HG03095 (cell line): Measurements from ENCODE around the gene SNX32.
"Not testable (repeated sequence)": the region's sequence is repeated elsewhere in the genome, so short reads cannot be mapped to it uniquely, and the experiment has no call there.

Source experiments
- ATAC-seq: cut with Tn5 transposase; IDR thresholded peaks from one replicate; pipeline ENCODE4 v1.9.1; 2021; ENCODE audit warnings: moderate library complexity; ENCODE audit not compliant: unreplicated experiment

Gene SNX32

GRCh38 chr11:65822776-65823528 is 10.8 kb upstream of the SNX32 start:
- no peak for ATAC-seq

GRCh38 chr11:65826984-65827735 is 6.6 kb upstream of the SNX32 start:
- ATAC-seq: no peak

- ATAC-seq: no peak
Measured at GRCh38 chr11:65829459-65829858, 4.3 kb upstream of the SNX32 start.

- ATAC-seq: not testable (repeated sequence)
Measured at GRCh38 chr11:65832231-65832630, 1.5 kb upstream of the SNX32 start.

GRCh38 chr11:65834202-65834601 is 439 bp downstream of the SNX32 start:
- ATAC-seq: no peak

GRCh38 chr11:65842144-65842543 is 8.4 kb downstream of the SNX32 start:
- no peak for ATAC-seq

DNA sequence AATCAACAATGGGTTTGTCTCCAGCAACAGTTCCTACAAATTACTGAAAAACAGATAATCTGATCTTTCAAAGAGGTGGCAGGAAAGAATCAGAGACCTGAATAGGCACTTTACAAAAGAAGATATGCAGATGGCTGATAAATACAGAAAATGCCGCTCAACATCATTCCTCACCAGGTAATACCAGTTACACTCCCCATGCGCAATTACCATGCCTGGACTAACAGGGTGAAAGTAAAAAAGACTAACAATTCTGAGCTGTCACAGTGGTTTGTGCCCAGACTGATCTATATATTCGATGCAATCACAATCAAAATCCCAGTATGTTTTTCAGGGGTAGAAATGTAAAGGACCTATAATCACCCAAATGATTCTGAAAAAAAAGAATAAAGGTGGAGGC is 10.0 kb downstream of the SNX32 start:
- ATAC-seq: no peak

- ATAC-seq: no peak
Measured at GRCh38 chr11:65844231-65844872, 10.6 kb downstream of the SNX32 start.

- no peak for ATAC-seq
Measured at GRCh38 chr11:65847746-65848145, 14.0 kb downstream of the SNX32 start.

- not testable (repeated sequence) for ATAC-seq
Measured at GRCh38 chr11:65848693-65849092, 14.9 kb downstream of the SNX32 start.

GRCh38 chr11:65849366-65849765 is 15.6 kb downstream of the SNX32 start:
- ATAC-seq: no peak

DNA sequence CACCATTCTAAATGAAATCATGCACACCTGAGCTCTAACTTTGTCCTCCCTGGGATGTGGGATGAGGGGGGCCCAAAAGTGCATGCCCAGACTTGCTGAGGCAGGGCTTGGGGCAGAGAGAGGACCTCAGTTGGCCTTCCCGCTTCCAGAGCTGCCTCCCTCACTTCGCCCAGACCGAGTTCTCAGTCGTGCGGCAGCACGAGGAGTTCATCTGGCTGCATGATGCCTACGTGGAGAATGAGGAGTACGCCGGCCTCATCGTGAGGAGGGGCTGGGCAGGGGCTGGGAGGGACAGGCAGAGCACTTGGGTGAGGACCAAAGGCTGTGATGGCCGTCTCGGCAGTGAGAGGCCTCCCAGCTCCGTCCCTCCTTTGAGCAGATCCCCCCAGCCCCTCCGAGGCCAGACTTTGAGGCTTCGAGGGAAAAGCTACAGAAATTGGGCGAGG is 16.0 kb downstream of the SNX32 start:
- ATAC-seq: no peak

GRCh38 chr11:65850217-65851082 is 16.7 kb downstream of the SNX32 start:
- ATAC-seq: no peak

DNA sequence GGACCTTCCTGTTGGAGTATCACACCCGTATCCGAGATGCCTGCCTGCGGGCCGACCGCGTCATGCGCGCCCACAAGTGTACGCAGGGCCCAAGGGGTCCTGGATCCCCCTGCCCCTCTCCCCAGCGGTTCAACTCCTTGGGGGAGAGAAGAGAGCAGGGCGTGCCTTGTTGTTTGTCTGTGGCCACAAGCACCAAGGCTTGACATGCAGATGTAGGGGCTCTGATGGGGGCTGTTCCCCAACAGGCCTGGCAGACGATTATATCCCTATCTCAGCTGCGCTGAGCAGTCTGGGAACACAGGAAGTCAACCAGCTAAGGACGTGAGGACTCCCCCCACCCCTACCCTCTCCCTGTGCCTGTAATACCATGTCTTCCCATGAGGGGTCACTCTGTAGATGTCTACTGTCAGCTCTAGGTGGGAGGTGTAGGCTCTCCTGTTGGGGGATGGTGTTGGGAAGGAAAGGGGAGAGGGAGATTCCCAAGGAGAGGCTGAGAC is 17.4 kb downstream of the SNX32 start:
- ATAC-seq: no peak

DNA sequence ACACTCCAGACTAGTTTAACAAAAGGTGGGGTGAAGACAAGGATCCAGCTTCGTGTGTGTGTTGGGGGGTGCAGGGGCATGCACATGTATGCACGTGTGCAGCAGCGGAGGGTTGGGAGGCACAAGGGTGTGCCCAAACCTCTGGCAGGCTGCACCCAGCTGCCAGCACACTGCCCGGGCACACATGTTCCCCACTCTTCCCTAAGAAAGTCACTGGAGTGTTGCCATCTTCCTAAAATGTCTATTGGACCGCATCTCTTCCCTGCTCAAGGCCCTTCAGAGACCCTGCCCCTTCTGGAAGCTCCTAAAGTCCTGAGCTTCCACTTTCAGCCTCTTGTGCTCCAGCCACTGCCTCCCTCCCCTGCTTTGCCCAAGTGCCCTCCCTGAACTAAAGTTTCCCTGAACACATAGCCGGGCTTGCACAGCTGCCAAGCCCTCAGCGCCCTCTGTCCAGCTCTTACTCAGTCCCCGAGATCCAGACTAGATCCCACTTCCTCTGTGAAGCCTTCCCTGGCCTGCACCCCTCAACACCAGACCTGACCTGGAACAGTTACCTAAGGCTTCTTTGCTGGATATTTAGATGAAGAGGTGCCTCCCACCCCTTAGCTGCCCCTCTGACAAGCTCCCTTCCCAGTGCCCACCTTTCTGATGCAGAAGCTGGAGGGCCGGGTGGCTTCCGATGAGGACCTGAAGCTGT is 18.2 kb downstream of the SNX32 start:
- no peak for ATAC-seq

DNA sequence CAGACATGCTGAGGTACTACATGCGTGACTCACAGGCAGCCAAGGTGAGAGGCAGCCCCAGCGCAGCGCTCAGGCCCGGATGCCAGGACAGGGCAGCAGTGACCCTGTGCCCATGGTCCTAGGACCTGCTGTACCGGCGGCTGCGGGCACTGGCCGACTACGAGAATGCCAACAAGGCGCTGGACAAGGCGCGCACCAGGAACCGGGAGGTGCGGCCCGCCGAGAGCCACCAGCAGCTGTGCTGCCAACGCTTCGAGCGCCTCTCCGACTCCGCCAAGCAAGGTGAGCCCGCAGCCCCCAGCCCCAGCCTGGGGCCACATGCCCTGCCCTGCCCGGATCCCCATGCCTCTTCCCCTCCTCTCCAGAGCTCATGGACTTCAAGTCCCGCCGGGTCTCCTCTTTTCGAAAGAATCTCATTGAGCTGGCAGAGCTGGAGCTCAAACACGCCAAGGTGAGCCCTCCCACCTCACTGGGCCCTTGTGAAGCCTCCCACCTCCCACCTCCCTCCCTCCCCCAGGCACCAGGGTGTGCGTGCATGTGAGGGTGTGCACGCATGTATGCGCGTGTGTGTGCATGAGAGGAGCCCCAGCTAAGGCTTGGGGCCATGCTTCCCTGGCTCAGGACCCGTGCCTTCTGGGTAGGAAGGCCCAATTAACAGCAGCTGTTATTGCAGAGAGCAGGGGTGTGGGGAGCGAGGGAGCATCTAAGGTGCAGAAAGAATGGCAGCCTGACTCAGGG is 18.9 kb downstream of the SNX32 start:
- ATAC-seq: no peak

DNA sequence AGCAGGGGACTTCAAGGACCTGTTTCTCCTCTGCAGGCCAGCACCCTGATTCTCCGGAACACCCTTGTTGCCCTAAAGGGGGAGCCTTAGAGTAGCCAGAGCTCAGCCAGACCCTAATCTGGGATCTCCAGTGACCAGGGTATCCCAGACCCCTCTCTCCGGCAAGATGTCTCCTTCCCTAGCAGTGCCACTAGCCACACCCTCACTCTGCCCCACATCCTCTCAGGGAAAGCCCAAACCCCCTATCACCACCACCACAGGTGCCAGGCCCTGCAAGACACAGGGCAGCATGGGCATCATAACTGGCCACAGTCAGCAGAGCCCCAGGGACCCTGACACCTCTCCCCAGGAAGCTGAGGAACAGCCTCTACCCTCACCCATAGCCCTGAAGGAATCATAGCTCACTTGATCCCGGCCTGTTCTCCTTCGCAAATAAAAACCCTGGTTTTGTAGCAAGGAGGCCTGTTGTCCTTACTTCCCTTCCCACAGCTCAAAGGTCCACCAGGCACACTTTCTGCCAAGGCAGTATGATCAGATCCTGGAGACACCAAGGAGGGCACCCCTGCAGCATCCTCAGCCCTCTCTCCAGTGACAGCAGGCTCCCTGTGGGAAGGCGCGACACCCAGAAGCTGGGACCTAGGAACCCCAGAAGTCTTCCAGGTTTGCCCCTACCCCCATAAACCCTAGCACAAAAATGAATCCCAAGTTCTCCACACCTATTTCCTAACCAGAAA is 19.6 kb downstream of the SNX32 start:
- no peak for ATAC-seq

DNA sequence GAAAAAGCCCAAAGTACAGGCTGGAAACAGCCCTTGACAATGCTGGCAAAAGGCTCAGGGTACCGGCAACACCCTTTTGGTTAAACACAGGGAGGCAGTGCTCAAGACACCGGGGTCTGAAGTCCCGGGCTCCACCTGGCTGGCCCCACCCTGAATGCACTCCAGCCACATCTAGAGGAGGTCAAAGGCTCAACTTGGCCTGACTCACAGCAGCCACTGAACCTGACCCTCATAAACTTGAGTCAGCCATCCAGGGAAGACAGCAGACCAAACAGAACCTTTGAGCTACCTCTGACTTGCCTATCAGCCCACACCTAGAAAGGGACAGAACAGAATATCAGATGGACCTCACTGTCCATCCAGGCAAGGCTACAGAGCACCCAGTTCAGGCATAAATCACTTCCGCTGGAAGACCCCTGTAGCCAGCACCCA is 20.4 kb downstream of the SNX32 start:
- ATAC-seq: no peak
